Spinal cord (tissue), 9 donors: ENCODE results near the gene BMP15. TPM values are rescaled to one million over a fixed set of nuclear protein-coding genes. Genes with fewer than 3 reads are reported as not detected.

Experiments used
- DNase-seq, 6 donors: peaks; one replicate each; pipeline versions ENCODE4 v3.0.0 to v3.0.0-alpha.2; 2013 to 2015; ENCODE audit warnings: low spot score in 6 of 6, low read depth in 4 of 6
- H3K27ac ChIP-seq: one replicate; pipeline ENCODE4 v1.5.1; 2013; ENCODE audit warnings: low read depth, low read length, control low read depth
- H3K27me3 ChIP-seq: one replicate; pipeline ENCODE4 v1.6.1; 2013; ENCODE audit warnings: low read length; ENCODE audit not compliant: control insufficient read depth, insufficient read depth
- H3K36me3 ChIP-seq: one replicate; pipeline ENCODE4 v1.6.1; 2013; ENCODE audit warnings: low read length; ENCODE audit not compliant: control insufficient read depth, insufficient read depth
- H3K4me1 ChIP-seq: one replicate; pipeline ENCODE4 v1.6.1; 2013; ENCODE audit warnings: low read length; ENCODE audit not compliant: control insufficient read depth, insufficient read depth
- H3K4me3 ChIP-seq: one replicate; pipeline ENCODE4 v1.5.1; 2013; ENCODE audit warnings: low read depth, low read length, control low read depth
- H3K9me3 ChIP-seq: one replicate; pipeline ENCODE4 v1.6.1; 2013; ENCODE audit warnings: low read length; ENCODE audit not compliant: control insufficient read depth, insufficient read depth
- polyA plus RNA-seq, 2 donors: library from polyadenylated mRNA; unstranded; fragments of 120-200 nt; gene quantifications; one replicate each; pipeline ENCODE4 v1.2.1, GENCODE V29; 2013; ENCODE audit not compliant: insufficient read length in 2 of 2
- total RNA-seq, 2 donors: library from RNA; depleted of rRNA in 1 of 2; stranded (reverse); fragments of 120-200 nt in 1 of 2; fragments of >200 nt in 1 of 2; gene quantifications; one replicate each; pipeline versions ENCODE4 v1.2.3 to v1.2.4, GENCODE V29; 2013 to 2014

The BMP15 gene
- total and polyA plus RNA-seq, 4 donors, result 0.20 TPM; not detected in 3

DNA sequence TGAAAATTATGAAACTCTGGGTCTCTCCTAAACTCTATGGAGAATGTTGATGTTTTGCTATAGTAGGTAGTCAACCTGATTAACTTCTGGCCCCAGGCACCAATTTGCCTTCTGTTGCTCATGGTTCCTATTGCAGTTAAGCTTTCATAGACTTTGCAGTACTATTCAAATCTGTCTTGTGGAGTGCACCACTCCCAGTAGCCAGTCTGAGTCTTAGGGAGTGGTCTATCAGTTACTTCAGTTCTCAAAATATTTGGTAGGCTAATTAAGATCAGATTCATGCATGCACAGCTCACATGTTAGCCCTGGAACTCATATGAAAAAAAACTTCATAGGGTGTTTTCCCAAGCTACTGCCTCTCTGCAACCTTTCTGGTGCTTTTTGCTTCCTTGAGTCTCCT lies 53.3 kb downstream of the BMP15 start:
- no peaks in the 10 kb centered on the region for H3K36me3 ChIP-seq
- H3K27me3 ChIP-seq, result peaks cover 2% of the 10 kb centered on the region
- H3K27ac ChIP-seq, result no peak overlapping the region
- no peak for DNase-seq
- no peak overlapping the region for H3K4me3 ChIP-seq
- no peaks in the 10 kb centered on the region for H3K4me1 ChIP-seq
- no peaks in the 10 kb centered on the region for H3K9me3 ChIP-seq

Other genes with a start within 250 kb of the BMP15 start
- gene SHROOM4, start 96.5 kb upstream of the BMP15 start, total RNA-seq, result 10 to 100 TPM; 10.9 to 12.8 TPM
- 10 to 100 TPM; 12.1 to 15.5 TPM for gene SHROOM4, start 96.5 kb upstream of the BMP15 start, polyA plus RNA-seq